PFSK-1 (cell line): ENCODE measurements around the gene PRDM2.

Source experiments
- FOXP2 ChIP-seq: optimal IDR thresholded peaks from 2 replicates; pipeline ENCODE3; 2011; ENCODE audit warnings: borderline replicate concordance, control low read depth, inconsistent platforms; ENCODE audit not compliant: insufficient read depth; ENCODE audit errors: extremely low read length, extremely low read depth
- POLR2AphosphoS5 ChIP-seq: IDR thresholded peaks from 2 replicates; pipeline ENCODE4 v1.6.1; 2012; ENCODE audit warnings: low read depth, mild to moderate bottlenecking, control low read depth, low read length, moderate library complexity
- REST ChIP-seq, 2 experiments: IDR thresholded peaks; 2 replicates each; pipeline versions ENCODE4 v1.6.1 to v1.8.0; 2011 to 2012; ENCODE audit warnings: low read depth in 2 of 2, low read length in 2 of 2, control low read depth in 1 of 2, inconsistent platforms in 1 of 2, mild to moderate bottlenecking in 1 of 2, moderate library complexity in 1 of 2; ENCODE audit not compliant: insufficient read depth in 1 of 2
- SIN3A ChIP-seq: IDR thresholded peaks from 2 replicates; pipeline ENCODE4 v1.6.1; 2012; ENCODE audit warnings: mild to moderate bottlenecking, low read length, moderate library complexity, borderline replicate concordance; ENCODE audit not compliant: insufficient read depth
- TAF1 ChIP-seq: IDR thresholded peaks from 2 replicates; pipeline ENCODE4 v1.6.1; 2012; ENCODE audit warnings: low read length, control low read depth, borderline replicate concordance; ENCODE audit not compliant: insufficient read depth

PRDM2 gene

GRCh38 chr1:13792419-13792818, 92.4 kb downstream of the PRDM2 start:
- TF ChIP-seq TAF1 (no peak), FOXP2 (no peak), POLR2AphosphoS5 (no peak), SIN3A (no peak)

GRCh38 chr1:13793088-13793730, 93.2 kb downstream of the PRDM2 start:
- TF ChIP-seq FOXP2 (no peak), POLR2AphosphoS5 (no peak), SIN3A (no peak), REST (IDR thresholded peaks at IDR 0.05; ENCODE audit: insufficient read depth in 1 of 2, low read depth in 2 of 2, low read length in 2 of 2) (no peak), TAF1 (no peak)

- TF ChIP-seq TAF1 (no peak), REST (IDR thresholded peaks at IDR 0.05; ENCODE audit: insufficient read depth in 1 of 2, low read depth in 2 of 2, low read length in 2 of 2) (no peak), FOXP2 (no peak), POLR2AphosphoS5 (no peak), SIN3A (no peak)
These were observed 94.5 kb downstream of the PRDM2 start for GRCh38 chr1:13794231-13795187.

GRCh38 chr1:13797397-13797796, 97.4 kb downstream of the PRDM2 start:
- no peak for TF ChIP-seq TAF1
- TF ChIP-seq POLR2AphosphoS5 = no peak
- no peak for TF ChIP-seq SIN3A
- no peak for TF ChIP-seq REST (IDR thresholded peaks at IDR 0.05; ENCODE audit: insufficient read depth in 1 of 2, low read depth in 2 of 2, low read length in 2 of 2)
- TF ChIP-seq FOXP2 = no peak

- TF ChIP-seq FOXP2 = no peak
- TF ChIP-seq TAF1 = no peak
- no peak for TF ChIP-seq POLR2AphosphoS5
- no peak for TF ChIP-seq REST (IDR thresholded peaks at IDR 0.05; ENCODE audit: insufficient read depth in 1 of 2, low read depth in 2 of 2, low read length in 2 of 2)
- TF ChIP-seq SIN3A = no peak
These were observed 98.1 kb downstream of the PRDM2 start for GRCh38 chr1:13798120-13798519.
